Common myeloid progenitor, CD34-positive (primary cell): Measurements from ENCODE around the gene KCNIP1.

Experiments used
- CTCF ChIA-PET: fragments of 350-600 bp; sonication (Branson Sonifier 250); formaldehyde crosslinking; loops from one replicate; lab custom pipeline; 2021; ENCODE audit warnings: antibody characterized with exemption; lab: Charles Lee
- POLR2A ChIA-PET: fragments of 350-600 bp; sonication (Branson Sonifier 250); formaldehyde crosslinking; loops from one replicate; lab custom pipeline; 2021; ENCODE audit warnings: antibody characterized with exemption; lab: Charles Lee
- DNase-seq, 3 donors: peaks; one replicate each; pipeline versions ENCODE4 v3.0.0 to v3.0.0-alpha.2; 2013
- H3K27ac ChIP-seq, 2 experiments: 1 replicate in 1 of 2; 2 replicates in 1 of 2; pipeline ENCODE4 v1.7.0; 2013; ENCODE audit warnings: inconsistent platforms in 2 of 2, low read length in 2 of 2, mild to moderate bottlenecking in 2 of 2, low read depth in 1 of 2, moderate library complexity in 1 of 2; ENCODE audit not compliant: severe bottlenecking in 2 of 2, insufficient read depth in 1 of 2, poor library complexity in 1 of 2
- H3K27me3 ChIP-seq, 5 experiments: replicated peaks in 2 of 5; 1 replicate in 3 of 5; 2 replicates in 2 of 5; pipeline versions ENCODE4 v1.6.1 to v1.7.0; 2013; ENCODE audit warnings: low read length in 4 of 5, mild to moderate bottlenecking in 2 of 5, moderate library complexity in 2 of 5, inconsistent platforms in 1 of 5; ENCODE audit not compliant: insufficient read depth in 5 of 5, control insufficient read depth in 4 of 5
- H3K36me3 ChIP-seq, 4 experiments: 1 replicate in 2 of 4; 2 replicates in 2 of 4; pipeline versions ENCODE4 v1.6.1 to v1.7.0; 2013; ENCODE audit warnings: low read length in 3 of 4, control low read depth in 1 of 4, mild to moderate bottlenecking in 1 of 4; ENCODE audit not compliant: control insufficient read depth in 4 of 4, insufficient read depth in 4 of 4
- H3K4me1 ChIP-seq, 4 experiments: 1 replicate in 3 of 4; 2 replicates in 1 of 4; pipeline versions ENCODE4 v1.6.1 to v1.7.1; 2013; ENCODE audit warnings: low read length in 3 of 4, mild to moderate bottlenecking in 3 of 4, control low read depth in 1 of 4, inconsistent platforms in 1 of 4, moderate library complexity in 1 of 4; ENCODE audit not compliant: control insufficient read depth in 4 of 4, insufficient read depth in 4 of 4; ENCODE audit errors: control extremely low read depth in 1 of 4
- H3K4me3 ChIP-seq, 7 experiments: 1 replicate in 4 of 7; 2 replicates in 3 of 7; pipeline versions ENCODE4 v1.5.1 to v1.7.0; 2013; ENCODE audit warnings: mild to moderate bottlenecking in 7 of 7, low read length in 6 of 7, moderate library complexity in 6 of 7, inconsistent platforms in 2 of 7, low read depth in 2 of 7, control low read depth in 1 of 7; ENCODE audit not compliant: insufficient read depth in 4 of 7, control insufficient read depth in 1 of 7; ENCODE audit errors: extremely low read depth in 1 of 7
- H3K9me3 ChIP-seq, 5 experiments: 1 replicate in 4 of 5; 2 replicates in 1 of 5; pipeline versions ENCODE4 v1.6.1 to v1.7.1; 2013; ENCODE audit warnings: low read length in 4 of 5, mild to moderate bottlenecking in 2 of 5, inconsistent platforms in 1 of 5, low read depth in 1 of 5, moderate library complexity in 1 of 5; ENCODE audit not compliant: control insufficient read depth in 4 of 5, insufficient read depth in 2 of 5; ENCODE audit errors: control extremely low read depth in 1 of 5
- WGBS: methylation state at CpG from one replicate; pipeline ENCODE4 v1.1.5; 2013; ENCODE audit not compliant: insufficient coverage; 5-methylcytosine and 5-hydroxymethylcytosine counted together

KCNIP1 gene

DNA sequence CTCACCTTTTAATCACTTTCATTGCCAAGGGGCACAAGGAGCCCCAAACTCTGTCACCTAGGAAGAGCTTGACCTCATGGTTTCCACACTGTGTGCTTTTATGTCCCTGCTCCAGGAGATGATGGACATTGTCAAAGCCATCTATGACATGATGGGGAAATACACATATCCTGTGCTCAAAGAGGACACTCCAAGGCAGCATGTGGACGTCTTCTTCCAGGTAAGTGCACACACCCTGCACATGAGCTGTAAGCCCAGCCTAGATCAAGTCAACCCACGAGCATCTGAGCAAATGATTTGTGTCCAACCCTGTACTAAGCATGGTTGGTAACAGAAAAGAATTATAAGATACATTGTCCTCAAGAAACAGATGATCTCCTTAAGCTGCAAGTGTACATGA is 228.9 kb downstream of the KCNIP1 start:
- WGBS, result 93% methylated on average over 1 of the region's 2 CpGs
- Histone ChIP-seq H3K4me3 (no peak overlapping the region), H3K36me3 (no peaks in the 10 kb centered on the region), H3K27me3 (peaks cover 0 to 12% (median 3%) of the 10 kb centered on the region in 5 experiments), H3K4me1 (no peaks in the 10 kb centered on the region), H3K27ac (no peak overlapping the region), H3K9me3 (peaks cover 0 to 15% (median 7%) of the 10 kb centered on the region in 5 experiments)
- no peak for DNase-seq
- ChIA-PET POLR2A (no interaction called here), CTCF (interaction anchor here (1.6 kb wide), 1 partner anchor 20 kb away, joined by 3 read pairs; no protein-coding TSS in a partner anchor)

DNA sequence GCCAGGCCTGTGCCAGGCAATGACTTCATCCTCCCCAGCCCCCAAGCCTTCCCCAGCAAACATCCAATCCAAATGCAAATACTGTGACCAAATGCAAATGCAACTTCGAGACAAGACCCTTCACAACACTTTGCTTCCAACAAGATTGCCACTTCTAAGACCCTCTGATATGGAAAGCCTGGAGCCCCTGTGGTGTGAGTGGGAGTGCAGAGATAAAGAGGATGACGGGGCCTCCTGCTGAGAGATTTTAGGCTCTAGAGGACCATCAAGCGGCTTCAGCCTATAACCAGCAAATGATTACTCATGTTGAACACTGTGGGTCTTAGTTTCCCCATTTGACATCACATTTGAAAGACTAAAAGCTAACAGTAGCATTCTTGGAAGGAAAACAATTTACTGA is 233.1 kb downstream of the KCNIP1 start:
- ChIA-PET CTCF (no interaction called here), POLR2A (no interaction called here)
- Histone ChIP-seq H3K4me3 (no peak overlapping the region), H3K9me3 (peaks cover 0 to 15% (median 4%) of the 10 kb centered on the region in 5 experiments), H3K36me3 (no peaks in the 10 kb centered on the region), H3K27ac (no peak overlapping the region), H3K27me3 (peaks cover 0 to 10% (median 4%) of the 10 kb centered on the region in 5 experiments), H3K4me1 (no peaks in the 10 kb centered on the region)
- no peak for DNase-seq
- WGBS, result 100% methylated on average over 1 of the region's 3 CpGs

GRCh38 chr5:170737591-170737990 is 233.8 kb downstream of the KCNIP1 start:
- Histone ChIP-seq H3K4me1 (no peaks in the 10 kb centered on the region), H3K27ac (no peak overlapping the region), H3K9me3 (peaks cover 0 to 15% (median 4%) of the 10 kb centered on the region in 5 experiments), H3K4me3 (no peak overlapping the region), H3K36me3 (no peaks in the 10 kb centered on the region), H3K27me3 (peaks cover 0 to 10% (median 5%) of the 10 kb centered on the region in 5 experiments)
- POLR2A ChIA-PET, result no interaction called here
- no peak for DNase-seq
- CTCF ChIA-PET, result no interaction called here
- WGBS, result no CpG with 5 or more reads among the region's 1 CpG

DNA sequence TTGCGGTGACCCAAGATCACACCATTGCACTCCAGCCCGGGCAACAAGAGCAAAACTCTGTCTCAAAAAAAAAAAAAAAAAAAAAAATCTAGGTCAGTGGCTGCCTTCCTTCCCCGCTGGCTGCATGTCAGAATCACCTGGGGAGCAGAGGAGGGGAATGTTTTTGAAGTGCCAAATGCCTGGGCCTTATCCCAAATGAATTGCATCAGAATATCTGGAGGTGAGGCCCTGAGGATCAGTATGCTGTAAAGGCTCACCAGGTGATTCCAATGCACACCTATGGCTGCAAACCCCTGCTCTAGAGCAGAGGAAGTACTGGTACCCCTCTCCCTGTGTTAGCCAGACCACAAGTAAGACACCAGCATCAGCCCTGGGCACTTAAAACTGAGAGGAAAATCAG is 235.0 kb downstream of the KCNIP1 start:
- CTCF ChIA-PET, result interaction anchor here (0.6 kb wide), 1 partner anchor 647 kb away, joined by 3 read pairs; no protein-coding TSS in a partner anchor
- Histone ChIP-seq H3K36me3 (no peaks in the 10 kb centered on the region), H3K9me3 (peaks cover 0 to 15% (median 4%) of the 10 kb centered on the region in 5 experiments), H3K27ac (no peak overlapping the region), H3K27me3 (peaks cover 2 to 17% (median 6%) of the 10 kb centered on the region in 5 experiments), H3K4me3 (no peak overlapping the region), H3K4me1 (no peaks in the 10 kb centered on the region)
- WGBS, result 100% methylated on average over 1 of the region's 3 CpGs
- no peak for DNase-seq
- POLR2A ChIA-PET, result no interaction called here

DNA sequence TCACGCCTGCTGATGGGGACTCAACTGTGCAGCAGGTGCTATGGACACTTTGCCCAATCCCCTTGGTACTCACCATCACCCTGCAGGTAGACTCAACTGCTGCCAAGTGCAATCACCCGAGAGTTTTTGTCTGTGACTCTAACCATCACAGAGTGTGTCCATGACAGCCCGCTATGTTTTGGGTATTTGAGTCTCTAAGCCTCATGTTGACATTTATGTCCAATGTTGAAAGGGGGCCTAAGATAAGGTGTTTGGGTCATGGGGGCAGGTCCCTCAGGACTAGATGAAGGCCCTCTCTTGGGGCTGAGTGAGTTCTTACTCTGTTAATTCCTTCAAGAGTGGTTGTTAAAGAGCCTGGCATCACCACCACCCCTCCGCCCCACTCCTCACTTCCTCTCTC is 235.6 kb downstream of the KCNIP1 start:
- Histone ChIP-seq H3K9me3 (peaks cover 0 to 13% (median 4%) of the 10 kb centered on the region in 5 experiments), H3K4me3 (no peak overlapping the region), H3K4me1 (peaks cover 0 to 4% (median 2%) of the 10 kb centered on the region in 4 experiments), H3K27me3 (peaks cover 2 to 23% (median 8%) of the 10 kb centered on the region in 5 experiments), H3K36me3 (no peaks in the 10 kb centered on the region), H3K27ac (no peak overlapping the region)
- POLR2A ChIA-PET, result no interaction called here
- DNase-seq, result no peak
- CTCF ChIA-PET, result no interaction called here
- WGBS, result 95% methylated on average over 3 of the region's 4 CpGs

- Histone ChIP-seq H3K4me3 (no peak overlapping the region), H3K36me3 (no peaks in the 10 kb centered on the region), H3K27ac (no peak overlapping the region), H3K27me3 (peaks cover 2 to 29% (median 11%) of the 10 kb centered on the region in 5 experiments), H3K4me1 (peaks cover 0 to 10% (median 4%) of the 10 kb centered on the region in 4 experiments), H3K9me3 (peaks cover 0 to 6% (median 2%) of the 10 kb centered on the region in 5 experiments)
- DNase-seq, result no peak
- WGBS, result 100% methylated on average over 2 of the region's 3 CpGs
- POLR2A ChIA-PET, result no interaction called here
- CTCF ChIA-PET, result interaction anchor here (1.1 to 2.1 kb wide), 2 partner anchors 17 to 51 kb away, joined by 4 to 8 read pairs; no protein-coding TSS in a partner anchor
Measured at GRCh38 chr5:170740551-170741205, 236.9 kb downstream of the KCNIP1 start.

- H3K9me3 ChIP-seq, result no peaks in the 10 kb centered on the region
- DNase-seq, result no peak
- no peaks in the 10 kb centered on the region for H3K36me3 ChIP-seq
- CTCF ChIA-PET, result interaction anchor here (2.1 kb wide), 1 partner anchor 50 kb away, joined by 8 read pairs; no protein-coding TSS in a partner anchor
- H3K27me3 ChIP-seq, result peaks cover 2 to 30% (median 11%) of the 10 kb centered on the region in 5 experiments
- H3K4me3 ChIP-seq, result no peak overlapping the region
- H3K4me1 ChIP-seq, result peaks cover 0 to 10% (median 4%) of the 10 kb centered on the region in 4 experiments
- POLR2A ChIA-PET, result no interaction called here
- no peak overlapping the region for H3K27ac ChIP-seq
- 84% methylated on average over 5 of the region's 8 CpGs for WGBS
Measured at GRCh38 chr5:170741801-170742200, 238.0 kb downstream of the KCNIP1 start.
